Transverse colon (tissue), 4 donors: ENCODE results near the gene IL1RL2. TPM values are rescaled to one million over a fixed set of nuclear protein-coding genes. Genes with fewer than 3 reads are reported as not detected.

Source experiments
- DNase-seq: peaks from one replicate; pipeline ENCODE4 v3.0.0-alpha.2; 2019
- H3K27ac ChIP-seq, 4 donors: fragments of 200-600 bp; sonication (generic); 2 replicates each; pipeline ENCODE4 v1.5.1; 2016 to 2018; ENCODE audit warnings: inconsistent platforms in 4 of 4
- H3K27me3 ChIP-seq: fragments of 200-600 bp; sonication (generic); 2 replicates; pipeline ENCODE4 v1.5.1; 2017; ENCODE audit warnings: inconsistent platforms
- H3K36me3 ChIP-seq, 4 donors: fragments of 200-600 bp; sonication (generic); 2 replicates each; pipeline ENCODE4 v1.5.1; 2017 to 2019; ENCODE audit warnings: inconsistent platforms in 4 of 4
- H3K4me1 ChIP-seq, 4 donors: fragments of 200-600 bp; sonication (generic); 2 replicates each; pipeline ENCODE4 v1.5.1; 2017 to 2020; ENCODE audit warnings: inconsistent platforms in 4 of 4
- H3K4me3 ChIP-seq, 4 donors: fragments of 200-600 bp; sonication (generic); 1 replicate in 1 of 4; 2 replicates in 3 of 4; pipeline versions ENCODE4 v1.5.1 to v1.6.1; 2017 to 2019; ENCODE audit warnings: inconsistent platforms in 4 of 4
- H3K9me3 ChIP-seq, 2 donors: fragments of 200-600 bp; sonication (generic); 2 replicates each; pipeline ENCODE4 v1.5.1; 2017 to 2019; ENCODE audit warnings: inconsistent platforms in 2 of 2
- CTCF ChIP-seq, 5 experiments: fragments of 200-600 bp in 3 of 5; fragments of 450-650 bp in 2 of 5; sonication (generic) in 3 of 5; IDR thresholded peaks; 1 replicate in 2 of 5; 2 replicates in 3 of 5; pipeline ENCODE4 v1.5.1; 2016 to 2017; ENCODE audit warnings: antibody characterized with exemption in 5 of 5, inconsistent platforms in 3 of 5, mild to moderate bottlenecking in 2 of 5, moderate library complexity in 1 of 5
- EP300 ChIP-seq: sonication (generic); formaldehyde crosslinking; IDR thresholded peaks from one replicate; pipeline ENCODE4 v1.6.1; 2017; ENCODE audit warnings: antibody characterized with exemption, low read depth
- POLR2A ChIP-seq: fragments of 450-650 bp; IDR thresholded peaks from one replicate; pipeline ENCODE4 v1.6.1; 2016; ENCODE audit warnings: antibody characterized with exemption, mild to moderate bottlenecking, moderate library complexity
- POLR2AphosphoS5 ChIP-seq, 3 donors: sonication (generic); formaldehyde crosslinking; IDR thresholded peaks; one replicate each; pipeline ENCODE4 v1.6.1; 2016; ENCODE audit warnings: antibody characterized with exemption in 3 of 3
- WGBS, 2 donors: methylation state at CpG; one replicate each; pipeline ENCODE4 v1.1.5; 2018; ENCODE audit warnings: low coverage in 1 of 2; 5-methylcytosine and 5-hydroxymethylcytosine counted together
- in situ Hi-C, 4 donors: fragments of 200-750 bp; cut with MboI; loops; one replicate each; pipeline versions ENCODE4 v1.15.0 to v1.15.1; 2017; ENCODE audit warnings: low sequenced_read_pairs in 3 of 4, low pct_ligation_motif_present in 1 of 4, low pct_unique_long_range_greater_than_20kb in 1 of 4
- intact Hi-C: fragments of 100-400 bp; cut with DNase I; formaldehyde crosslinking; loops from one replicate; pipeline ENCODE4 v1.15.1; 2023; ENCODE audit warnings: low total_unique reads
- total RNA-seq, 4 donors: library from RNA; depleted of rRNA; stranded (reverse); fragments of >200 nt; gene quantifications; one replicate each; pipeline ENCODE4 v1.1.0, GENCODE V29; 2016

The IL1RL2 gene
- total RNA-seq, 4 donors from 2014 or later = 1.5 to 1.9 TPM; not detected in 2

GRCh38 chr2:102166189-102166845 lies 20.5 kb upstream of the IL1RL2 start:
- H3K4me3 ChIP-seq = no peak overlapping the region
- peaks cover 5 to 17% (median 11%) of the 10 kb centered on the region in 4 donors for H3K4me1 ChIP-seq
- H3K27ac ChIP-seq = peak overlapping the region; percentile 29 to 36 (median 33)
- peaks cover 0 to 12% (median 6%) of the 10 kb centered on the region in 4 donors for H3K36me3 ChIP-seq
- peak; percentile 27 for DNase-seq
- 21 to 29% methylated on average over 4 of the region's 4 CpGs for WGBS, 2 donors
- TF ChIP-seq CTCF (IDR thresholded peaks at IDR 0.05) (peak; percentile 44 to 65 (median 59)), POLR2AphosphoS5 (IDR thresholded peaks at IDR 0.05) (peak in 2 of 3 donors; percentile 15 to 46), POLR2A (no peak), EP300 (no peak)
- no peaks in the 10 kb centered on the region for H3K27me3 ChIP-seq
- no peaks in the 10 kb centered on the region for H3K9me3 ChIP-seq
- in situ Hi-C loops (loop anchor here in 3 of 4 donors (10.0 to 25.0 kb wide), 3 partner anchors 129 to 154 kb away; no protein-coding TSS in a partner anchor), intact Hi-C loops (no loop called here)

GRCh38 chr2:102168026-102168771 lies 18.6 kb upstream of the IL1RL2 start:
- in situ Hi-C loops = loop anchor here in 3 of 4 donors (10.0 to 25.0 kb wide), 3 partner anchors 131 to 156 kb away; no protein-coding TSS in a partner anchor
- no peak overlapping the region for H3K27ac ChIP-seq
- H3K27me3 ChIP-seq = no peaks in the 10 kb centered on the region
- intact Hi-C loops = no loop called here
- no peak for TF ChIP-seq CTCF (IDR thresholded peaks at IDR 0.05)
- WGBS, 2 donors = 92 to 93% methylated on average over 3 to 5 of the region's 5 CpGs
- H3K4me1 ChIP-seq = peaks cover 5 to 12% (median 10%) of the 10 kb centered on the region in 4 donors
- peaks cover 0 to 19% (median 6%) of the 10 kb centered on the region in 4 donors for H3K36me3 ChIP-seq
- no peak for DNase-seq
- H3K9me3 ChIP-seq = no peaks in the 10 kb centered on the region
- no peak overlapping the region for H3K4me3 ChIP-seq

- Histone ChIP-seq H3K4me3 (no peak overlapping the region), H3K36me3 (peaks cover 0 to 31% (median 8%) of the 10 kb centered on the region in 4 donors), H3K27ac (no peak overlapping the region), H3K27me3 (no peaks in the 10 kb centered on the region), H3K4me1 (no peaks in the 10 kb centered on the region), H3K9me3 (no peaks in the 10 kb centered on the region)
- intact Hi-C loops (no loop called here), in situ Hi-C loops (loop anchor here in 2 of 4 donors (25.0 kb wide), 2 partner anchors 135 to 160 kb away; no protein-coding TSS in a partner anchor)
- WGBS, 2 donors = 87 to 90% methylated on average over 5 of the region's 5 CpGs
- TF ChIP-seq POLR2A (no peak), POLR2AphosphoS5 (IDR thresholded peaks at IDR 0.05) (no peak), CTCF (IDR thresholded peaks at IDR 0.05) (no peak), EP300 (no peak)
- no peak for DNase-seq
Observed at GRCh38 chr2:102171946-102172345, 14.9 kb upstream of the IL1RL2 start.

- H3K27ac ChIP-seq = no peak overlapping the region
- in situ Hi-C loops = loop anchor here in 2 of 4 donors (25.0 kb wide), 2 partner anchors 135 to 160 kb away; no protein-coding TSS in a partner anchor
- H3K9me3 ChIP-seq = no peaks in the 10 kb centered on the region
- TF ChIP-seq EP300 (no peak), POLR2AphosphoS5 (IDR thresholded peaks at IDR 0.05) (no peak), POLR2A (no peak), CTCF (IDR thresholded peaks at IDR 0.05) (no peak)
- no peak for DNase-seq
- peaks cover 0 to 31% (median 8%) of the 10 kb centered on the region in 4 donors for H3K36me3 ChIP-seq
- intact Hi-C loops = no loop called here
- H3K27me3 ChIP-seq = no peaks in the 10 kb centered on the region
- H3K4me3 ChIP-seq = no peak overlapping the region
- H3K4me1 ChIP-seq = no peaks in the 10 kb centered on the region
- WGBS, 2 donors = 70 to 92% methylated on average over 3 of the region's 3 CpGs
Observed at GRCh38 chr2:102172745-102173144, 14.1 kb upstream of the IL1RL2 start.
